HG03565 (cell line): Measurements from ENCODE around the gene REV1.
"Not testable (repeated sequence)": the region's sequence is repeated elsewhere in the genome, so short reads cannot be mapped to it uniquely, and the experiment has no call there.

ENCODE experiments used
- ATAC-seq: cut with Tn5 transposase; IDR thresholded peaks from one replicate; pipeline ENCODE4 v1.9.1; 2021; ENCODE audit warnings: mild to moderate bottlenecking, moderate library complexity; ENCODE audit not compliant: unreplicated experiment

The REV1 gene

DNA sequence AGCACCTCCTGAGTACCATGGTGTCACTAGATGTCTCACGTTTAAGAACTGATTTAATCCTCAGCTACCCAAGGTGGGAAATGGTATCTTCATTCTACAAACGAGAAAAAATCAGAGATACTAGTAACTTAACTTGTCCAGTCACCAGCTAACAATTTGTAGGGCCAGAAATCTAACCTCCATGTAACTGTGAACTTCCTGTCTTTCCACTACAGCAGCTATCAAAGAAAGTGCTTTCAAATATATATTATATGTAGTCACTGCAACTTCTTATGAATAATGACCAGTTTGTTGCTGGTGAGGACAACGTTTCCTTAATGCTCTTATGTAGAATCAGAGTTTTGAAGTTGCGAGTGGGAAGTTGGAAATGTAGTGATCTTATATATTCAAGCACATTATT lies 1.9 kb downstream of the REV1 start:
- no peak for ATAC-seq

GRCh38 chr2:99485824-99486223 lies 4.0 kb downstream of the REV1 start:
- no peak for ATAC-seq

DNA sequence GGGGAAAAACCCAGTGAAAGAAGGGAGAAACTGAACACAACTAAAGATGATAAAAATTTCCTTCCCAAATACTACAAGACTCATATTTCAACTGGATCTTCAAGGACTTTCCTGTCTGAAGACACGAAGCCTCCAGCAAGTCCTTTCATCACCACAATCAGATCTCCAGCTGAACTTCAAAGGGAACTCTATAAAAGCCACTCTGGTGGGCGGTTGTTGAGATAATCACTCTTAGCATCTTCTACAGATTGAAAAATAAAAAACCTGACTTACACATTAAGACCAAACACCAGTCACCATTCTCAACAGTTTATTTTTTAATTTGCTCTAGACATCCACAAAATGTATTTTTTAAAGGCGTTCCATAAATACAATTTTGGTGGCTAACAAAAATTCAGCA lies 4.4 kb downstream of the REV1 start:
- no peak for ATAC-seq

GRCh38 chr2:99484205-99484604 lies 5.6 kb downstream of the REV1 start:
- ATAC-seq = no peak

DNA sequence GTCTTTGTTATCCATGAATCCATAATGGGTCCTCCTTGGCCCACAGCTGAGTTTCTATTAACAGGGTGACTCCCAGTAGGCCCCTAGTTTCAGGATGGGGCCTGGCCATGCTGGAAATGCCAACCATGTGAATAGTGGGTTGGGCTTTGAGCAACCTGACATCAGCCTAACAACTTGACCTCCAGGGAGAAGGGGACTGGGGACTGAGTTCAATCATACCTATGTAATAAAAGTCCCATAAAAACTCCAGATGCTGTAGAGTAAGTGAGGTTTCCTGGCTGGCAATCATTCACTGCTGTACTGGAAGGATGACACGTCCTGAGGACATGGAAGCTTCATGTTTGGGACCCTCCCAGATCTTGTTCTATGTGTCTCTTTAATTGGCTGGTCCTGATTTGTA lies 7.9 kb downstream of the REV1 start:
- no peak for ATAC-seq

DNA sequence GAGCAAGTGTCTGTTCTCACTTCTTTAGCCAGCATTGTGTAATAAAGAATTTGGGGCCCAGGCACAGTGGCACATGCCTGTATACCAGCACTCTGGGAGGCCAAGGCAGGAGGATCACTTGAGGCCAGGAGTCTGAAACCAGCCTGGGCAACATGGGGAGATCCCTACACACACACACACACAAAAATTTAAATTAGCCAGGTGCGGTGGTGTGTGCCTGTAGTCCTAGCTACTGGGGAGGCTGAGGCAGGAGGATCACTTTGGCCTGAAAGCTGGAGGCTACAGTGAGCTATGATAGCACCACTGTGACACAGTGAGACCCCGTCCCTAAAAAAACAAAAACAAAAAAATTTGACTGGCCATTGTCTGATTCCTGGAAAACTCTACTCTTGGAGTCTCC lies 8.3 kb downstream of the REV1 start:
- no peak for ATAC-seq

GRCh38 chr2:99480390-99480789 lies 9.4 kb downstream of the REV1 start:
- no peak for ATAC-seq

- no peak for ATAC-seq
Observed at GRCh38 chr2:99478632-99479031, 11.2 kb downstream of the REV1 start.

GRCh38 chr2:99477054-99477453 lies 12.8 kb downstream of the REV1 start:
- ATAC-seq = no peak

- ATAC-seq = no peak
Observed at GRCh38 chr2:99476629-99477028, 13.2 kb downstream of the REV1 start.

- ATAC-seq = not testable (repeated sequence)
Observed at GRCh38 chr2:99475095-99475494, 14.7 kb downstream of the REV1 start.

DNA sequence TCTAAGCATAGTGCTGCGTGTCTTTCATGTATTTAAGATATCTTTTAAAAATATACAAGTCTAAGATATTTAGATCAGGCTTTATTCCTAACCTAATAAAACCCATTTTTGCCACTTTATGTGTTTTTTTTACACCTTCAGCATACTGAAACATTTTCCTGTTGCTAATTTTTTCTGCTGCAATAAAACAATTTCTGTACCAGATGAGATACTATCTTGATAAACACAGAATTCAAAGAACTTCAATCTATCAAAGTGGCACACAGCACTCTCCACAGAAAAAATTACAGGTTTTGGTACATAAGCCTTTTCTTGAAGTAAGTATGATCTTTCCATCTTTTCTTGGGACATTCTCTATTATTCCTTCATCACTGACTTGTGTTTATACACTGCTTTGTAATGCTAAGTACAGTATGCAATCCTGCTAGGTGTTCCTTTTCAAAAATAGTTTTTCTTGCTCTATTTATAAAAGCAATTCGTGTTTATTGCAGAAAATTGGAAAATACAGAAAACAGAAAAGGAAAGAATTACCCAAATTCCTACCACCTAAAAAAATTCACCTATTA lies 16.2 kb downstream of the REV1 start:
- no peak for ATAC-seq

DNA sequence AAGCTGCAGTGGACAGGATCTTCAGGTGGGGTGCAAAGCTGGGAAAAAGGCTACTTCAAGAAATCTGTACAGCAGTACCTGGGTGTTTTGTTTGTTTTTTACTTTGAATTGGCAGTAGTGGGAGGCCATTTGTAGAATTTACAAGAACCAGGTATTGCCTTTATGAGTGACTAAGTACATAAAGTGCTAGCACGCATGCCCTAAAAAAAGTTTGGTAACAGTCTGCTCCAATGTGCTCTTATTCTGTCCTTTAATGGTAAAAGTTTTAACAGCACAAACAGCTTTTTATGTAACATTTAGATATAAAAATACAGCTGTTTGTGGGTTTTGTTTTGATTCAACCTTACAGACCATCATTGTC lies 17.2 kb downstream of the REV1 start:
- ATAC-seq = no peak

GRCh38 chr2:99471654-99472599 lies 17.9 kb downstream of the REV1 start:
- ATAC-seq = no peak

GRCh38 chr2:99470957-99471356 lies 18.9 kb downstream of the REV1 start:
- ATAC-seq = no peak

DNA sequence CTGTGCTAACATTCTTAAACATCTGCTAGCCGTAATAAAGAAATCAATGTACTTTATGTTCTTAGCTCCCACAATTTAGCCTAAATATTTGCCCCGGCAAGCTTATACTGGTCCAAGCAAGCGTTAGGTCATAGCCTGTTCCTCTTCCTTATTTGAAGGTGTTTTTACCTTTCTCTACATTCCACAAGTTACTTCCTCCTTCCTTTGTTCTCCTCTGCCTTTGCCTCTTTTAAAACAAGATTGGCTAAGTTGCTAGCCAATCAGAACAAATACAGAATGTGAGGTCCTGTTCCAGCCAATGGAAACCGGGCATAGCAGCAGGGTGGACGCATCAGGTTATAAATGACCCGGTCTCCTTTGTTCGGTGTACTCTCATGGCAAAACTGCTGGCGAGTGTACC lies 19.4 kb downstream of the REV1 start:
- not testable (repeated sequence) for ATAC-seq

- ATAC-seq = no peak
Observed at GRCh38 chr2:99469394-99469793, 20.4 kb downstream of the REV1 start.

DNA sequence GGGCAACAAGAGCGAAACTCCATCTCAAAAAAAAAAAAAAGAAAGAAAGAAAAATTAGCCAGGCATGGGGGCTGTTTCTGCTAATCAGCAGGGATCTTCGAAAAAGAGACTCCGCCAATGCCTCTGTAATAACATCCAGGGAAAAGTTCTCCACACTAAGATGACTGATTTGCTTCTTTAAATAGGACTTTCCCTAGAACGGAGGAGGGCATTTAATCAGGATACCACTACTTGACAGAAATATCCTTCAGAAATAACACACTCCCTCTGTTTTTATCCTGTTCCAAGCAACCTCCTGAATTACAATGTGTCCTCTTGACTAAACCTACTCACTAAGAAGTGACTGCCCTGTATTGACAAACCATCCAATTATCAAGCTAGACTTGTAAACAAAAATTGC lies 21.7 kb downstream of the REV1 start:
- ATAC-seq = no peak

DNA sequence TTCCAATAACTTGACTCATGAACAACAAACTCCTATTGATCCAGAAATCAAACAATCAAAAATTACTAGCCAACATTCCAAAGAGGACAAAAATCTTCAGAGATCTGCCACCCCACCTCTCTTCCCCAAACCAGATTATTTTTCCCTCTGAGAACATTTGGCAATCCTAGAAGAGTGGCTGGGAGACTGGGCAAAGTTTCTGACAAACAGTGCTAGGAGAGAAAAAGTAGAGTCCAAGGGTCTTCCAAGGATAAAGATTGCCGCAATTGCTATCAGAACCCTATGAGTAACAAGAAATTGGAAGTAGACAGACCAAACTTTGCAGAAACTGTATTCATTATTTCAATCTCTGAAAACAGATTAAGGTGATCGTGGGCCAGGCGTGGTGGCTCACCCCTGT lies 22.4 kb downstream of the REV1 start:
- no peak for ATAC-seq

DNA sequence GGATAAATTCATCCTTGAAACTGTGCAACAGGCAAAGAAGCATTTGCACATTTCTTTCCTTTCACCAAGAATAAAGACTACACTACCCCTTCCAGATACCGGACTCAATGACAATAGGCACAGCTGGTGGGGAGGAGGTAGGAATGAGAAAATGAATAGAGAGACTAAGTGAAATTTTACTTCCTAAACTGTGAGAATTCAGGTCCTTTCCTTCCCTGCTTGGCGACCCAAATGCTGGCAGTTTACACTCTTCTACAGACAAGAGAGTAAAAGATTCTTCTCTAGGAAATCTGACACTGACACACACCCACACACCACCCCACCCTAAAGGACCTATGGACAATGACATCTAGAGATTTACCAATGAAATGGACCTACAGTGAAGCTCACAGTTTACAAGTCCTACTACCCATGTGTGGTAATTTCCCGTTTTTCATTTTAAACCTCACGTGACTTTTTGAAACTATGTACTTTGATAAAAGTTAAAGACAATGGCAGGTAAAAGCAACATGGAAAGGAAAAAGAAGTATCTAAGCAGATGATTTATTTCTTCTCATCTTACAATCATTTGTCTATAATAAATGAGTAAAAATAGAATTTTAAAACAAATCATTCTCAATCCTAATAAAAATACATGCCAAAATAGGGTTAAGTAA lies 27.9 kb downstream of the REV1 start:
- no peak for ATAC-seq

- no peak for ATAC-seq
Observed at GRCh38 chr2:99458529-99458928, 31.3 kb downstream of the REV1 start.

- no peak for ATAC-seq
Observed at GRCh38 chr2:99451686-99452085, 38.1 kb downstream of the REV1 start.
